T-cell (primary cell): Measurements from ENCODE around the gene PILRA. TPM values are rescaled to one million over a fixed set of nuclear protein-coding genes. Genes with fewer than 3 reads are reported as not detected.

Experiments
- ATAC-seq, 4 experiments: fragments of 200-7000 bp in 3 of 4; fragments of 150-1000 bp in 1 of 4; cut with Tn5 transposase; replicated peaks in 1 of 4; 1 replicate in 3 of 4; 2 replicates in 1 of 4; pipeline ENCODE4 v1.10.0; 2021; ENCODE audit warnings: moderate library complexity in 3 of 4, mild to moderate bottlenecking in 2 of 4, moderate number of reproducible peaks in 1 of 4
- CTCF ChIA-PET, 2 donors: fragments of 300-600 bp; sonication (Branson Sonifier 250); formaldehyde crosslinking; loops; one replicate each; lab custom pipeline; 2022; ENCODE audit warnings: antibody characterized with exemption in 2 of 2; lab: Charles Lee
- POLR2A ChIA-PET, 2 donors: fragments of 300-600 bp; sonication (Branson Sonifier 250); formaldehyde crosslinking; loops; one replicate each; lab custom pipeline; 2022; ENCODE audit warnings: antibody characterized with exemption in 2 of 2; lab: Charles Lee
- DNase-seq, 35 experiments: peaks; one replicate each; pipeline versions ENCODE4 v3.0.0 to v3.0.0-alpha.2; 2013 to 2023
- H3K27ac ChIP-seq: one replicate; pipeline ENCODE4 v1.5.1; 2013; ENCODE audit warnings: low read length
- H3K27me3 ChIP-seq, 2 experiments: replicated peaks in 1 of 2; 1 replicate in 1 of 2; 2 replicates in 1 of 2; pipeline versions ENCODE4 v1.6.1 to v1.7.0; 2013; ENCODE audit warnings: low read length in 1 of 2, mixed read lengths in 1 of 2; ENCODE audit not compliant: control insufficient read depth in 2 of 2, insufficient read depth in 2 of 2; ENCODE audit errors: extremely low read depth in 1 of 2
- H3K36me3 ChIP-seq, 2 donors: 1 replicate in 1 of 2; 2 replicates in 1 of 2; pipeline versions ENCODE4 v1.6.1 to v1.7.0; 2013; ENCODE audit warnings: low read length in 1 of 2; ENCODE audit not compliant: control insufficient read depth in 2 of 2, insufficient read depth in 1 of 2; ENCODE audit errors: extremely low read depth in 1 of 2
- H3K4me1 ChIP-seq, 2 experiments: 1 replicate in 1 of 2; 2 replicates in 1 of 2; pipeline versions ENCODE4 v1.6.1 to v1.7.0; 2013; ENCODE audit warnings: low read length in 2 of 2, mixed read lengths in 1 of 2; ENCODE audit not compliant: insufficient read depth in 2 of 2, control insufficient read depth in 1 of 2; ENCODE audit errors: extremely low read depth in 1 of 2
- H3K4me3 ChIP-seq, 2 donors: 1 replicate in 1 of 2; 2 replicates in 1 of 2; pipeline versions ENCODE4 v1.5.1 to v1.7.0; 2013; ENCODE audit warnings: mild to moderate bottlenecking in 2 of 2, low read length in 1 of 2, moderate library complexity in 1 of 2; ENCODE audit not compliant: control insufficient read depth in 1 of 2; ENCODE audit errors: extremely low read depth in 1 of 2
- H3K9me3 ChIP-seq: 2 replicates; pipeline ENCODE4 v1.7.0; 2013
- H3K27ac Mint-ChIP-seq, 2 donors: one replicate each; pipeline ENCODE4 v1.8.0; 2020 to 2021; ENCODE audit warnings: mild to moderate bottlenecking in 2 of 2, mixed read lengths in 2 of 2
- H3K27me3 Mint-ChIP-seq, 2 donors: one replicate each; pipeline ENCODE4 v1.8.0; 2021 to 2022; ENCODE audit warnings: mixed read lengths in 2 of 2
- H3K36me3 Mint-ChIP-seq: one replicate; pipeline ENCODE4 v1.8.0; 2021; ENCODE audit warnings: mixed read lengths
- H3K4me1 Mint-ChIP-seq, 3 donors: one replicate each; pipeline ENCODE4 v1.8.0; 2020 to 2022; ENCODE audit warnings: mixed read lengths in 3 of 3, mild to moderate bottlenecking in 1 of 3
- H3K4me3 Mint-ChIP-seq, 3 donors: one replicate each; pipeline ENCODE4 v1.8.0; 2020 to 2022; ENCODE audit warnings: mild to moderate bottlenecking in 3 of 3, mixed read lengths in 3 of 3, moderate library complexity in 3 of 3
- H3K9me3 Mint-ChIP-seq, 3 donors: one replicate each; pipeline ENCODE4 v1.8.0; 2020 to 2022; ENCODE audit warnings: mixed read lengths in 3 of 3
- WGBS: methylation state at CpG from one replicate; pipeline ENCODE4 v1.1.5; 2013; ENCODE audit warnings: missing lambda C conversion rate; ENCODE audit not compliant: insufficient coverage; 5-methylcytosine and 5-hydroxymethylcytosine counted together
- total RNA-seq, 35 experiments: library from RNA in 6 of 35; stranded (reverse) in 6 of 35; fragments of 120-200 nt in 1 of 35; gene quantifications; one replicate each; pipeline versions ENCODE4 v1.2.1 to v1.2.4 and lab custom pipeline; 2013 to 2026

Gene PILRA
- total RNA-seq, 5 donors from 2014 or later (not counting 1 experiment from before 2014, with no cell fraction given): 3.7 to 19.3 (median 7.1) TPM

GRCh38 chr7:100419660-100420226, 46.5 kb downstream of the PILRA start:
- CTCF ChIA-PET: no interaction called here
- H3K4me3 Mint-ChIP-seq: no peak overlapping the region
- H3K27ac Mint-ChIP-seq: no peak overlapping the region
- H3K36me3 Mint-ChIP-seq: peaks cover 3% of the 10 kb centered on the region
- no peaks in the 10 kb centered on the region for H3K9me3 Mint-ChIP-seq
- ATAC-seq: no peak
- POLR2A ChIA-PET: interaction anchor here in 1 of 2 donors (0.5 to 0.6 kb wide), 2 partner anchors 34 to 704 kb away, joined by 6 read pairs; no protein-coding TSS in a partner anchor
- WGBS: no CpG with 5 or more reads among the region's 1 CpG
- Histone ChIP-seq H3K4me3 (no peak overlapping the region), H3K4me1 (no peaks in the 10 kb centered on the region), H3K27ac (no peak overlapping the region), H3K9me3 (no peaks in the 10 kb centered on the region), H3K27me3 (no peaks in the 10 kb centered on the region), H3K36me3 (peaks cover 0 to 3% of the 10 kb centered on the region in 2 donors)
- DNase-seq: no peak
- H3K27me3 Mint-ChIP-seq: no peaks in the 10 kb centered on the region
- H3K4me1 Mint-ChIP-seq: no peaks in the 10 kb centered on the region

GRCh38 chr7:100423315-100423714, 50.0 kb downstream of the PILRA start:
- no CpG with 5 or more reads among the region's 6 CpGs for WGBS
- no peaks in the 10 kb centered on the region for H3K27me3 Mint-ChIP-seq

GRCh38 chr7:100425347-100425746, 52.1 kb downstream of the PILRA start:
- H3K36me3 Mint-ChIP-seq: peaks cover 3% of the 10 kb centered on the region
- no peak for ATAC-seq
- Histone ChIP-seq H3K4me3 (no peak overlapping the region), H3K27ac (no peak overlapping the region), H3K36me3 (peaks cover 0 to 3% of the 10 kb centered on the region in 2 donors), H3K9me3 (no peaks in the 10 kb centered on the region), H3K4me1 (peaks cover under 1 to 11% of the 10 kb centered on the region in 2 experiments), H3K27me3 (peaks cover 0 to 4% of the 10 kb centered on the region in 2 experiments)
- DNase-seq: no peak
- POLR2A ChIA-PET: no interaction called here
- H3K9me3 Mint-ChIP-seq: no peaks in the 10 kb centered on the region
- H3K27me3 Mint-ChIP-seq: no peaks in the 10 kb centered on the region
- no CpG with 5 or more reads among the region's 1 CpG for WGBS
- peaks cover 5 to 20% (median 10%) of the 10 kb centered on the region in 3 donors for H3K4me1 Mint-ChIP-seq
- H3K27ac Mint-ChIP-seq: no peak overlapping the region
- CTCF ChIA-PET: no interaction called here
- no peak overlapping the region for H3K4me3 Mint-ChIP-seq

More at GRCh38 chr7:100423315-100423714, 50.0 kb downstream of the PILRA start:
- H3K4me1 Mint-ChIP-seq: peaks cover 5 to 6% (median 5%) of the 10 kb centered on the region in 3 donors
- no peak overlapping the region for H3K27ac Mint-ChIP-seq
- no peak overlapping the region for H3K4me3 Mint-ChIP-seq
- Histone ChIP-seq H3K4me3 (no peak overlapping the region), H3K27me3 (peaks cover 0 to 4% of the 10 kb centered on the region in 2 experiments), H3K4me1 (peaks cover 0 to 7% of the 10 kb centered on the region in 2 experiments), H3K9me3 (no peaks in the 10 kb centered on the region), H3K36me3 (peaks cover 0 to 3% of the 10 kb centered on the region in 2 donors), H3K27ac (no peak overlapping the region)
- H3K36me3 Mint-ChIP-seq: peaks cover 3% of the 10 kb centered on the region
- POLR2A ChIA-PET: interaction anchor here in 1 of 2 donors (0.8 kb wide), 1 partner anchor 1294 kb away, joined by 3 read pairs; no protein-coding TSS in a partner anchor
- ATAC-seq: no peak
- no peaks in the 10 kb centered on the region for H3K9me3 Mint-ChIP-seq
- DNase-seq: no peak
- CTCF ChIA-PET: no interaction called here

- Mint-ChIP-seq H3K9me3 (no peaks in the 10 kb centered on the region), H3K36me3 (peaks cover 3% of the 10 kb centered on the region), H3K27me3 (no peaks in the 10 kb centered on the region), H3K27ac (no peak overlapping the region), H3K4me3 (no peak overlapping the region), H3K4me1 (peaks cover 17 to 32% (median 22%) of the 10 kb centered on the region in 3 donors)
- H3K4me1 ChIP-seq: peaks cover 2 to 23% of the 10 kb centered on the region in 2 experiments
- H3K9me3 ChIP-seq: no peaks in the 10 kb centered on the region
- no peak overlapping the region for H3K27ac ChIP-seq
- H3K27me3 ChIP-seq: peaks cover 0 to 4% of the 10 kb centered on the region in 2 experiments
- DNase-seq: no peak
- peaks cover 3 to 6% of the 10 kb centered on the region in 2 donors for H3K36me3 ChIP-seq
- ATAC-seq: no peak
- CTCF ChIA-PET: no interaction called here
- POLR2A ChIA-PET: no interaction called here
- H3K4me3 ChIP-seq: no peak overlapping the region
Observed at GRCh38 chr7:100426516-100426915, 53.2 kb downstream of the PILRA start.

- ChIA-PET CTCF (interaction anchor here (0.6 to 1.1 kb wide), 4 partner anchors 9 to 410 kb away, joined by 3 to 4 read pairs (median 4); partner anchors contain the start of gene PPP1R35 (in 1 of the 2)), POLR2A (interaction anchor here in 1 of 2 donors (0.7 to 0.9 kb wide), 2 partner anchors 14 to 156 kb away, joined by 3 to 4 read pairs; no protein-coding TSS in a partner anchor)
- peaks cover 8% of the 10 kb centered on the region for H3K36me3 Mint-ChIP-seq
- H3K27me3 Mint-ChIP-seq: no peaks in the 10 kb centered on the region
- peaks cover 0 to 4% of the 10 kb centered on the region in 2 experiments for H3K27me3 ChIP-seq
- peaks cover 0 to 18% of the 10 kb centered on the region in 2 donors for H3K36me3 ChIP-seq
- peak overlapping the region in 1 of 2 donors; percentile 99 for H3K4me3 ChIP-seq
- DNase-seq: no peak
- no peaks in the 10 kb centered on the region for H3K9me3 ChIP-seq
- no peak for ATAC-seq
- peaks cover 30 to 45% (median 34%) of the 10 kb centered on the region in 3 donors for H3K4me1 Mint-ChIP-seq
- 100% methylated on average over 1 of the region's 16 CpGs for WGBS
- peak overlapping the region; percentile 100 for H3K27ac Mint-ChIP-seq
- H3K9me3 Mint-ChIP-seq: no peaks in the 10 kb centered on the region
- H3K27ac ChIP-seq: peak overlapping the region; percentile 93
- H3K4me3 Mint-ChIP-seq: peak overlapping the region; percentile 94 to 97 (median 95)
- H3K4me1 ChIP-seq: peaks cover 11 to 35% of the 10 kb centered on the region in 2 experiments
Observed at GRCh38 chr7:100427762-100428198, 54.5 kb downstream of the PILRA start.

GRCh38 chr7:100428199-100428966, 55.1 kb downstream of the PILRA start, which contains the start of gene ZCWPW1:
Gene ZCWPW1 (minus strand): TSS chr7:100428703. CDS start chr7:100420649, 8,054 bp downstream.
- peaks cover 11 to 41% of the 10 kb centered on the region in 2 experiments for H3K4me1 ChIP-seq
- H3K9me3 Mint-ChIP-seq: no peaks in the 10 kb centered on the region
- H3K4me3 ChIP-seq: peak within 1 kb of the TSS; percentile 74 to 99
- ChIA-PET CTCF (interaction anchor here (0.5 to 1.1 kb wide), 7 partner anchors 8 to 409 kb away, joined by 3 to 4 read pairs (median 3); partner anchors contain the start of gene PPP1R35 (in 1 of the 2)), POLR2A (interaction anchor here (0.6 to 1.4 kb wide), 10 partner anchors 13 to 728 kb away, joined by 3 to 4 read pairs (median 3); partner anchors contain the start of genes LAMTOR4 (in 1 of the 2), MOSPD3 (in 1 of the 2) and UFSP1 (in 1 of the 2))
- H3K36me3 Mint-ChIP-seq: peaks cover 12% of the 10 kb centered on the region
- peaks cover 0 to 4% of the 10 kb centered on the region in 2 experiments for H3K27me3 ChIP-seq
- H3K4me3 Mint-ChIP-seq: peak within 1 kb of the TSS; percentile 94 to 97 (median 95)
- ATAC-seq: peak; percentile 62 to 66 (median 62)
- H3K27me3 Mint-ChIP-seq: no peaks in the 10 kb centered on the region
- peaks cover 0 to 24% of the 10 kb centered on the region in 2 donors for H3K36me3 ChIP-seq
- H3K9me3 ChIP-seq: no peaks in the 10 kb centered on the region
- under 1% methylated on average over 63 of the region's 66 CpGs for WGBS
- H3K4me1 Mint-ChIP-seq: peaks cover 33 to 51% (median 40%) of the 10 kb centered on the region in 3 donors
- peak within 1 kb of the TSS; percentile 100 for H3K27ac Mint-ChIP-seq
- peak within 1 kb of the TSS; percentile 93 for H3K27ac ChIP-seq
- DNase-seq: peak; percentile 95 to 99 (median 97)
